PC-3 (cell line): ENCODE results near the gene ZMYM2.

Source experiments
- CTCF ChIP-seq: fragments of 300-600 bp; sonication (generic); conservative IDR thresholded peaks from 2 replicates; pipeline ENCODE4 v1.5.1; 2017; ENCODE audit warnings: antibody characterized with exemption, low read depth, mild to moderate bottlenecking, low read length
- EZH2 ChIP-seq: fragments of 300-600 bp; sonication (generic); IDR thresholded peaks from one replicate; pipeline ENCODE4 v1.6.1; 2017; ENCODE audit warnings: antibody characterized with exemption, mild to moderate bottlenecking, low read length; ENCODE audit not compliant: unreplicated experiment
- EZH2phosphoT487 ChIP-seq: fragments of 300-600 bp; sonication (generic); IDR thresholded peaks from 2 replicates; pipeline ENCODE4 v1.6.1; 2018; ENCODE audit warnings: mild to moderate bottlenecking, antibody characterized with exemption, low read length, borderline replicate concordance

- TF ChIP-seq CTCF (peak; percentile 61; the same call in 1 of the 2 replicates), EZH2 (no peak), EZH2phosphoT487 (no peak)
These were observed 990 bp upstream of the ZMYM2 start for GRCh38 chr13:19957320-19958154.
